Measurements from ENCODE around the gene FGF4.

- TF ChIP-seq ZFP41 (tag by site-specific recombination; IDR thresholded peaks at IDR 0.05; ENCODE audit: borderline replicate concordance) (no peak), ZNF510 (tag by site-specific recombination; IDR thresholded peaks at IDR 0.05; ENCODE audit: insufficient replicate concordance) (no peak), ZNF174 (tag by site-specific recombination; IDR thresholded peaks at IDR 0.05) (no peak), CTCF (tag by site-specific recombination; IDR thresholded peaks at IDR 0.05) (no peak), KLF10 (tag by site-specific recombination; IDR thresholded peaks at IDR 0.05) (no peak), ZNF830 (tag by site-specific recombination; IDR thresholded peaks at IDR 0.05; ENCODE audit: low read depth) (no peak), ZBTB21 (tag by site-specific recombination; IDR thresholded peaks at IDR 0.05) (no peak), ZBTB11 (tag by site-specific recombination; conservative IDR thresholded peaks at IDR 0.05; ENCODE audit: low read depth) (no peak), SALL2 (tag by site-specific recombination; IDR thresholded peaks at IDR 0.05; ENCODE audit: borderline replicate concordance) (no peak), ZNF501 (tag by site-specific recombination; IDR thresholded peaks at IDR 0.05) (no peak), SP7 (tag by site-specific recombination; IDR thresholded peaks at IDR 0.05) (no peak), ZNF311 (tag by site-specific recombination; IDR thresholded peaks at IDR 0.05; ENCODE audit: borderline replicate concordance) (no peak), ZBTB20 (tag by site-specific recombination; IDR thresholded peaks at IDR 0.05) (no peak)
- TF ChIP-seq, protein P1, sequence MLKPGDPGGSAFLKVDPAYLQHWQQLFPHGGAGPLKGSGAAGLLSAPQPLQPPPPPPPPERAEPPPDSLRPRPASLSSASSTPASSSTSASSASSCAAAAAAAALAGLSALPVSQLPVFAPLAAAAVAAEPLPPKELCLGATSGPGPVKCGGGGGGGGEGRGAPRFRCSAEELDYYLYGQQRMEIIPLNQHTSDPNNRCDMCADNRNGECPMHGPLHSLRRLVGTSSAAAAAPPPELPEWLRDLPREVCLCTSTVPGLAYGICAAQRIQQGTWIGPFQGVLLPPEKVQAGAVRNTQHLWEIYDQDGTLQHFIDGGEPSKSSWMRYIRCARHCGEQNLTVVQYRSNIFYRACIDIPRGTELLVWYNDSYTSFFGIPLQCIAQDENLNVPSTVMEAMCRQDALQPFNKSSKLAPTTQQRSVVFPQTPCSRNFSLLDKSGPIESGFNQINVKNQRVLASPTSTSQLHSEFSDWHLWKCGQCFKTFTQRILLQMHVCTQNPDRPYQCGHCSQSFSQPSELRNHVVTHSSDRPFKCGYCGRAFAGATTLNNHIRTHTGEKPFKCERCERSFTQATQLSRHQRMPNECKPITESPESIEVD (tag by site-specific recombination; IDR thresholded peaks at IDR 0.05) = no peak
Measured at GRCh38 chr11:69804769-69805508, 29.8 kb upstream of the FGF4 start.
